ENCODE data around the gene LY9.

DNA sequence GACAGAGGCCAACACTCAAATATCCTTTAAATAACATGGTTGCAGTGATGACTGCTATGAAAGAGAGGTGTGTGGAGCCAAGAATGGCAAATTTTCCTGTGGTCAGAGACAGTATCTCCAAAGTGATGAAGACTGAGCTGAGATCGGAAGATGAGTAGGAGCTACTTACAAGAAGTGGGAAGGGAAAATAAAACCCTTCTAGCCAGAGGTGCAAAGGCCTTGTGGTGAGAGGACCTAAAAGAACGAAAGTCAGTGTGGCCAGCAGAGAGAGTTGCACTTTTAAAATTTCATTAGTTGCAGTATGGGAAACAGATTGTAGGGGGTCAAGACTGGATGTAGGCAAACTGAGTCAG, 39.1 kb upstream of the LY9 start:
- TF ChIP-seq SUZ12 (IDR thresholded peaks at IDR 0.05; ENCODE audit: extremely low read depth, insufficient read depth, insufficient read length): no peak
- TF ChIP-seq ZNF274 (IDR thresholded peaks at IDR 0.05; ENCODE audit: low read depth, low read length): no peak
- no peak for TF ChIP-seq YY1 (IDR thresholded peaks at IDR 0.05; ENCODE audit: insufficient read depth, insufficient read length)

Measured in NT2/D1 (cell line).